ENCODE results near the gene TBC1D26.

TBC1D26 gene

DNA sequence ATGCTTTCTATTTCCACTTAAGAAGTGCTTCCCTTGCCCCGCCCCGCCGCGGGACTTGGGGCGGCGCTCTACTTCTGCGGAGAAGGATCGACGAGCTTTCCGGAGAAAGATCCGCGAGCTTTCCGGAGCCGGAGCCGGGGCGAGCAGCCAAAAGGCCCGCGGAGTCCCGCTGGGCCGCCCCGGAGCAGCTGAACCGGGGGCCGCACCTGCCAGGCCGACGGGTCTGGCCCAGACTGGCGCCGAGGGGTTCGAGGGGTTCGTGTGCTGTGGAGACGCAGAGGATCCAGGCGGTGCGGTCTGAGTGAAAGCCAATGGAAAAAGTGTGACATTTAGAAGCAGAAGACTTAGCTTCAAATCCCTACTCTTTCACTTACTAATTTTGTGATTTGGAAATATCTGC is 50.8 kb downstream of the TBC1D26 start:
- TF ChIP-seq, protein P1, sequence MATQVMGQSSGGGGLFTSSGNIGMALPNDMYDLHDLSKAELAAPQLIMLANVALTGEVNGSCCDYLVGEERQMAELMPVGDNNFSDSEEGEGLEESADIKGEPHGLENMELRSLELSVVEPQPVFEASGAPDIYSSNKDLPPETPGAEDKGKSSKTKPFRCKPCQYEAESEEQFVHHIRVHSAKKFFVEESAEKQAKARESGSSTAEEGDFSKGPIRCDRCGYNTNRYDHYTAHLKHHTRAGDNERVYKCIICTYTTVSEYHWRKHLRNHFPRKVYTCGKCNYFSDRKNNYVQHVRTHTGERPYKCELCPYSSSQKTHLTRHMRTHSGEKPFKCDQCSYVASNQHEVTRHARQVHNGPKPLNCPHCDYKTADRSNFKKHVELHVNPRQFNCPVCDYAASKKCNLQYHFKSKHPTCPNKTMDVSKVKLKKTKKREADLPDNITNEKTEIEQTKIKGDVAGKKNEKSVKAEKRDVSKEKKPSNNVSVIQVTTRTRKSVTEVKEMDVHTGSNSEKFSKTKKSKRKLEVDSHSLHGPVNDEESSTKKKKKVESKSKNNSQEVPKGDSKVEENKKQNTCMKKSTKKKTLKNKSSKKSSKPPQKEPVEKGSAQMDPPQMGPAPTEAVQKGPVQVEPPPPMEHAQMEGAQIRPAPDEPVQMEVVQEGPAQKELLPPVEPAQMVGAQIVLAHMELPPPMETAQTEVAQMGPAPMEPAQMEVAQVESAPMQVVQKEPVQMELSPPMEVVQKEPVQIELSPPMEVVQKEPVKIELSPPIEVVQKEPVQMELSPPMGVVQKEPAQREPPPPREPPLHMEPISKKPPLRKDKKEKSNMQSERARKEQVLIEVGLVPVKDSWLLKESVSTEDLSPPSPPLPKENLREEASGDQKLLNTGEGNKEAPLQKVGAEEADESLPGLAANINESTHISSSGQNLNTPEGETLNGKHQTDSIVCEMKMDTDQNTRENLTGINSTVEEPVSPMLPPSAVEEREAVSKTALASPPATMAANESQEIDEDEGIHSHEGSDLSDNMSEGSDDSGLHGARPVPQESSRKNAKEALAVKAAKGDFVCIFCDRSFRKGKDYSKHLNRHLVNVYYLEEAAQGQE (IDR thresholded peaks at IDR 0.05; ENCODE audit: insufficient read depth in 1 of 2, low read depth in 2 of 2, low read length in 2 of 2), result no peak
- TF ChIP-seq TAF1 (IDR thresholded peaks at IDR 0.05; ENCODE audit: borderline replicate concordance, insufficient read depth, low read length), result no peak

DNA sequence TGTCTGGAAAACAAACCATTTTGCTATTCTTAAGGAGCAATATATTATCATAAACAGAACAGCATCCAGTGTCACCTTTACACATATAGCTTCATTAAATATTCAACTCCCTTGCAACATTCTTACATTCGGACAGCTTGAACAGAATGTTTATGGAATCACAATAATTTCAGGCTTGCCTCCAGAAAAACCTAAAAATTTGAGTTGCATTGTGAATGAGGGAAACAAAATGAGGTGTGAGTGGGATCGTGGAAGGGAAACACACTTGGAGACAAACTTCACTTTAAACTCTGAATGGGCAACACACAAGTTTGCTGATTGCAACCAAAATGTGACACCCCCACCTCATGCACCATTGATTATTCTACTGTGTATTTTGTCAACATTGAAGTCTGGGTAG is 51.4 kb downstream of the TBC1D26 start:
- TF ChIP-seq, protein P1 (IDR thresholded peaks at IDR 0.05; ENCODE audit: insufficient read depth in 1 of 2, low read depth in 2 of 2, low read length in 2 of 2), result no peak
- TF ChIP-seq SIN3A (IDR thresholded peaks at IDR 0.05; ENCODE audit: borderline replicate concordance, insufficient read depth, low read length) (no peak), TAF1 (IDR thresholded peaks at IDR 0.05; ENCODE audit: borderline replicate concordance, insufficient read depth, low read length) (no peak), POLR2AphosphoS5 (IDR thresholded peaks at IDR 0.05; ENCODE audit: low read depth, low read length) (no peak), FOXP2 (optimal IDR thresholded peaks at IDR 0.05; ENCODE audit: borderline replicate concordance, extremely low read depth, extremely low read length, insufficient read depth) (no peak)

Measured in PFSK-1 (cell line).